ENCODE results near the gene RTTN. TPM values are rescaled to one million over a fixed set of nuclear protein-coding genes. Genes with fewer than 3 reads are reported as not detected.

Gene RTTN
- total RNA-seq, 1 donor from 2014 or later, result 9.5 TPM

GRCh38 chr18:70151614-70152013, 53.9 kb downstream of the RTTN start:
- intact Hi-C loops (cut with DNase I), result no loop called here
- Histone ChIP-seq H3K27me3 (no peaks in the 10 kb centered on the region), H3K27ac (no peak overlapping the region), H3K36me3 (peaks cover 10 to 29% of the 10 kb centered on the region in 2 donors), H3K4me1 (no peaks in the 10 kb centered on the region), H3K9me3 (no peaks in the 10 kb centered on the region), H3K4me3 (no peak overlapping the region)
- DNase-seq (ENCODE audit: low spot score in 2 of 2), result no peak
- TF ChIP-seq CTCF (IDR thresholded peaks at IDR 0.05), result no peak

GRCh38 chr18:70149616-70150301, 55.7 kb downstream of the RTTN start:
- peaks cover 10 to 29% of the 10 kb centered on the region in 2 donors for H3K36me3 ChIP-seq
- no peak for DNase-seq (ENCODE audit: low spot score in 2 of 2)
- H3K9me3 ChIP-seq, result no peaks in the 10 kb centered on the region
- H3K4me3 ChIP-seq, result no peak overlapping the region
- intact Hi-C loops (cut with DNase I), result no loop called here
- H3K27ac ChIP-seq, result no peak overlapping the region
- no peaks in the 10 kb centered on the region for H3K27me3 ChIP-seq
- TF ChIP-seq CTCF (IDR thresholded peaks at IDR 0.05), result no peak
- H3K4me1 ChIP-seq, result no peaks in the 10 kb centered on the region

- Histone ChIP-seq H3K27me3 (no peaks in the 10 kb centered on the region), H3K4me1 (no peaks in the 10 kb centered on the region), H3K36me3 (peaks cover 10 to 35% of the 10 kb centered on the region in 2 donors), H3K9me3 (no peaks in the 10 kb centered on the region), H3K4me3 (no peak overlapping the region), H3K27ac (no peak overlapping the region)
- no peak for TF ChIP-seq CTCF (IDR thresholded peaks at IDR 0.05)
- no peak for DNase-seq (ENCODE audit: low spot score in 2 of 2)
- intact Hi-C loops (cut with DNase I), result no loop called here
Observed at GRCh38 chr18:70149156-70149555, 56.3 kb downstream of the RTTN start.

GRCh38 chr18:70148039-70148938, 57.2 kb downstream of the RTTN start:
- no peak for TF ChIP-seq CTCF (IDR thresholded peaks at IDR 0.05)
- Histone ChIP-seq H3K9me3 (no peaks in the 10 kb centered on the region), H3K27me3 (no peaks in the 10 kb centered on the region), H3K27ac (no peak overlapping the region), H3K4me1 (no peaks in the 10 kb centered on the region), H3K4me3 (no peak overlapping the region), H3K36me3 (peaks cover 10 to 37% of the 10 kb centered on the region in 2 donors)
- no peak for DNase-seq (ENCODE audit: low spot score in 2 of 2)
- intact Hi-C loops (cut with DNase I), result no loop called here

GRCh38 chr18:70146174-70146573, 59.3 kb downstream of the RTTN start:
- no peak for TF ChIP-seq CTCF (IDR thresholded peaks at IDR 0.05)
- DNase-seq (ENCODE audit: low spot score in 2 of 2), result no peak
- Histone ChIP-seq H3K4me3 (no peak overlapping the region), H3K9me3 (no peaks in the 10 kb centered on the region), H3K4me1 (no peaks in the 10 kb centered on the region), H3K27me3 (no peaks in the 10 kb centered on the region), H3K27ac (no peak overlapping the region), H3K36me3 (peaks cover 10 to 41% of the 10 kb centered on the region in 2 donors)
- intact Hi-C loops (cut with DNase I), result no loop called here
